K562 treated with DMSO at 1 percent for 4 hours (cell line): ENCODE results near the gene MOGAT1. TPM values are rescaled to one million over a fixed set of nuclear protein-coding genes. Genes with fewer than 3 reads are reported as not detected.

ENCODE experiments used
- total RNA-seq: library from RNA; unstranded; fragments of 300-600 nt; gene quantifications from 2 replicates; pipeline ENCODE4 v1.2.3, GENCODE V29; 2022; ENCODE audit not compliant: insufficient read depth

The MOGAT1 gene, protein sequence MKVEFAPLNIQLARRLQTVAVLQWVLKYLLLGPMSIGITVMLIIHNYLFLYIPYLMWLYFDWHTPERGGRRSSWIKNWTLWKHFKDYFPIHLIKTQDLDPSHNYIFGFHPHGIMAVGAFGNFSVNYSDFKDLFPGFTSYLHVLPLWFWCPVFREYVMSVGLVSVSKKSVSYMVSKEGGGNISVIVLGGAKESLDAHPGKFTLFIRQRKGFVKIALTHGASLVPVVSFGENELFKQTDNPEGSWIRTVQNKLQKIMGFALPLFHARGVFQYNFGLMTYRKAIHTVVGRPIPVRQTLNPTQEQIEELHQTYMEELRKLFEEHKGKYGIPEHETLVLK
- not detected in 2 replicates for total RNA-seq

DNA sequence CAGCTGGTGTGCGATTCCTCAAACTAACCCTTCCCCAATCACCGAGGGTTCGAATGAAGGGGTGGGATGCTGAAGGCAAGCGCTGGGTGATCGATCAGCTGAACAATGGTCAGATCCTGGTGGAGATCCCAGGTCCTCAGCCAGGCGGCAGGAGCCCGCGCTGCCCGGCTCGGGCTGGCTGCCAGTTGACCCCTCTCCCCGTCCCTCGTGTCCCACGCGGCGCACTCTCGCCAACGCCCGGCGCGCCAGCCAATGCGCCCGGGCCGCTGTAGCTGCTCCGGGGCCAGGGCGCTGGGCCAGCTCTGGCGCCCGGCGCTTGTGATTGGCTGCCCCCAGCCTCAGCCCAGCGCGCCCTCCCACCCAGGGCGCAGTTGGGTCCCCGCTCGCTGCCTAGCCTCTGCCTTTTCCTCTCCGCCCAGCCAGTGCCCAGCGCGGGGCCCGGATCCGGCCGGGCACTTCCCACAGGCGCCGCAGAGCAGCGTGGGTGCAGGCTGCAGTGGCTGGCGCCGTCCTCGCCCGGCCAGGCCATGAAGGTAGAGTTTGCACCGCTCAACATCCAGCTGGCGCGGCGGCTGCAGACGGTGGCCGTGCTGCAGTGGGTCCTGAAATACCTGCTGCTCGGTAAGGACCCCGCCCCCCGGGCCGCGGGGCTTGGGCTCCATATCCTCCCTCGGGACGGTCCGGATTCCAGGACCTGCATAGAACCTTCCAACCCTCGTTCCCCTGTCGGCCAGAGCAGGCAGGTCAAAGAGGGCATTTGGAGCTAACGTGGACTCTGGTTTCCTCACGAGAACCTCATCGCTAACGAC, at the start of gene MOGAT1:
Gene MOGAT1 (plus strand): TSS at position 400 of the 809 bp plus-strand sequence. CDS start 128 bp downstream, at position 528.

DNA sequence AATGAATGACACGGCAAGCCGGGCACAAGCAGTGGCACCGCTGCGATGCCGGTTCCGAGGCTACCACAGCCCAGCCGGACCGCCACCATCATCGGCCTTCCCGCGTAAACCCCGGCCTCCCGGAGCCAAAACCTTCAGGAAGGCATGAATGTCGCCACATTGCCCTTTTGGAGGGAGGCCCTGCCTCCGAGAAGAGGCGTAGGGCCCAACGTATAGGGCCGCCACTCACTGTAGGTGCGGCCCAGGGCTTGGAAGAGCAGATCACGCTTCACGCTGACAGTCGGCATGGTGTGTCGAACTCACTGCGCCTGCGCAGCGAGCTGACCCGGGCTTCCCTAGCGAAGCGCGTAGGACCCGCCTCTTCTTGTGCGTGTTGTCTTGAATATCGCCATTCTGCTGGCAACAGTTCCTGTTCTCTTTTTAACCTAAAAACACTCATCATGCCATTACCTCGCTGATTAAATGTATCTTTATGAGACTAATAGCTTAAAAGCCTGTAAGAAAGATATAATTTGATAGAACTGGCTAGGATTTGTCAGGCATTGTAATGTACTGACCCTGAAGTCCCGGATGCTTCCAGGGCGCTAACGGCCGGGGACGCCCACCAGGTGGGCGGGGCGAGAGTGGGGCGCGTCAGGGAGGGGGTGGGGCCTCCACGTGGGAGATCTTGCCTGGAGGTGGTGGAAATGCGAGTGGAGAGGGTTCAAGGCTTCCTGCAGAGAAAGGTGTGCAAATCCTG, 15.5 kb upstream of the MOGAT1 start, which contains the start of gene FARSB:
Gene FARSB (minus strand): TSS at position 306 of the 739 bp plus-strand sequence. CDS start 19 bp downstream, at position 287.

Other genes starting within 250 kb of the MOGAT1 start
- gene SGPP2, start 247.1 kb upstream of the MOGAT1 start, total RNA-seq, result 0.28 and 0.48 TPM in 2 replicates
- gene FARSB, start 15.6 kb upstream of the MOGAT1 start, total RNA-seq, result 13.0 and 16.6 TPM in 2 replicates
- gene ACSL3, start 189.4 kb downstream of the MOGAT1 start, total RNA-seq, result 35.2 and 41.1 TPM in 2 replicates